IPS-15b (cell line): Measurements from ENCODE around the gene NEK11.

Source experiments
- H3K27me3 ChIP-seq: one replicate; pipeline ENCODE4 v1.6.1; 2013; ENCODE audit warnings: low read length; ENCODE audit not compliant: control insufficient read depth, insufficient read depth
- H3K36me3 ChIP-seq: one replicate; pipeline ENCODE4 v1.6.1; 2013; ENCODE audit warnings: low read length; ENCODE audit not compliant: control insufficient read depth, insufficient read depth
- H3K4me1 ChIP-seq: one replicate; pipeline ENCODE4 v1.6.1; 2013; ENCODE audit warnings: mild to moderate bottlenecking, low read length; ENCODE audit not compliant: control insufficient read depth, insufficient read depth
- H3K4me3 ChIP-seq: one replicate; pipeline ENCODE4 v1.5.1; 2013; ENCODE audit warnings: low read depth, low read length
- H3K9ac ChIP-seq: one replicate; pipeline ENCODE4 v1.6.1; 2013; ENCODE audit warnings: low read depth, mild to moderate bottlenecking, low read length
- H3K9me3 ChIP-seq: one replicate; pipeline ENCODE4 v1.6.1; 2013; ENCODE audit warnings: mild to moderate bottlenecking, low read length; ENCODE audit not compliant: control insufficient read depth, insufficient read depth

Gene NEK11

GRCh38 chr3:131236421-131236820 is 209.7 kb downstream of the NEK11 start:
- Histone ChIP-seq H3K27me3 (no peaks in the 10 kb centered on the region), H3K4me1 (no peaks in the 10 kb centered on the region), H3K9ac (no peak overlapping the region)

GRCh38 chr3:131238496-131238895 is 211.8 kb downstream of the NEK11 start:
- H3K4me3 ChIP-seq = no peak overlapping the region
- no peaks in the 10 kb centered on the region for H3K27me3 ChIP-seq
- no peak overlapping the region for H3K9ac ChIP-seq
- no peaks in the 10 kb centered on the region for H3K36me3 ChIP-seq
- H3K4me1 ChIP-seq = no peaks in the 10 kb centered on the region
- H3K9me3 ChIP-seq = no peaks in the 10 kb centered on the region

More at GRCh38 chr3:131236421-131236820, 209.7 kb downstream of the NEK11 start:
- Histone ChIP-seq H3K4me3 (no peak overlapping the region), H3K36me3 (no peaks in the 10 kb centered on the region), H3K9me3 (no peaks in the 10 kb centered on the region)

GRCh38 chr3:131239267-131239666 is 212.6 kb downstream of the NEK11 start:
- Histone ChIP-seq H3K9ac (no peak overlapping the region), H3K4me3 (no peak overlapping the region), H3K36me3 (no peaks in the 10 kb centered on the region), H3K9me3 (no peaks in the 10 kb centered on the region), H3K4me1 (no peaks in the 10 kb centered on the region), H3K27me3 (no peaks in the 10 kb centered on the region)

GRCh38 chr3:131242201-131242600 is 215.5 kb downstream of the NEK11 start:
- Histone ChIP-seq H3K4me3 (no peak overlapping the region), H3K36me3 (no peaks in the 10 kb centered on the region), H3K27me3 (no peaks in the 10 kb centered on the region), H3K9me3 (no peaks in the 10 kb centered on the region), H3K9ac (no peak overlapping the region), H3K4me1 (no peaks in the 10 kb centered on the region)

- H3K36me3 ChIP-seq = no peaks in the 10 kb centered on the region
- no peak overlapping the region for H3K4me3 ChIP-seq
- no peaks in the 10 kb centered on the region for H3K4me1 ChIP-seq
- H3K9me3 ChIP-seq = no peaks in the 10 kb centered on the region
- no peaks in the 10 kb centered on the region for H3K27me3 ChIP-seq
- H3K9ac ChIP-seq = no peak overlapping the region
Measured at GRCh38 chr3:131250466-131250865, 223.8 kb downstream of the NEK11 start.

GRCh38 chr3:131260525-131260924 is 233.8 kb downstream of the NEK11 start:
- H3K9ac ChIP-seq = no peak overlapping the region
- H3K4me3 ChIP-seq = no peak overlapping the region
- H3K9me3 ChIP-seq = no peaks in the 10 kb centered on the region
- no peaks in the 10 kb centered on the region for H3K36me3 ChIP-seq
- no peaks in the 10 kb centered on the region for H3K4me1 ChIP-seq
- H3K27me3 ChIP-seq = no peaks in the 10 kb centered on the region

GRCh38 chr3:131261104-131261503 is 234.4 kb downstream of the NEK11 start:
- Histone ChIP-seq H3K4me1 (no peaks in the 10 kb centered on the region), H3K9me3 (no peaks in the 10 kb centered on the region), H3K9ac (no peak overlapping the region), H3K4me3 (no peak overlapping the region), H3K27me3 (no peaks in the 10 kb centered on the region), H3K36me3 (no peaks in the 10 kb centered on the region)

GRCh38 chr3:131275556-131275955 is 248.9 kb downstream of the NEK11 start:
- H3K9me3 ChIP-seq = no peaks in the 10 kb centered on the region
- no peaks in the 10 kb centered on the region for H3K36me3 ChIP-seq
- H3K27me3 ChIP-seq = no peaks in the 10 kb centered on the region
- no peak overlapping the region for H3K4me3 ChIP-seq
- H3K9ac ChIP-seq = no peak overlapping the region
- no peaks in the 10 kb centered on the region for H3K4me1 ChIP-seq

- H3K4me3 ChIP-seq = no peak overlapping the region
- H3K4me1 ChIP-seq = no peaks in the 10 kb centered on the region
- H3K27me3 ChIP-seq = no peaks in the 10 kb centered on the region
- H3K9me3 ChIP-seq = no peaks in the 10 kb centered on the region
- no peaks in the 10 kb centered on the region for H3K36me3 ChIP-seq
- no peak overlapping the region for H3K9ac ChIP-seq
Measured at GRCh38 chr3:131277836-131278497, 251.3 kb downstream of the NEK11 start.

GRCh38 chr3:131279577-131279976 is 252.9 kb downstream of the NEK11 start:
- H3K36me3 ChIP-seq = no peaks in the 10 kb centered on the region
- H3K9ac ChIP-seq = no peak overlapping the region
- H3K9me3 ChIP-seq = no peaks in the 10 kb centered on the region
- H3K4me1 ChIP-seq = peaks cover 8% of the 10 kb centered on the region
- H3K27me3 ChIP-seq = no peaks in the 10 kb centered on the region
- H3K4me3 ChIP-seq = no peak overlapping the region

GRCh38 chr3:131282379-131282778 is 255.7 kb downstream of the NEK11 start:
- H3K4me3 ChIP-seq = no peak overlapping the region
- H3K9ac ChIP-seq = no peak overlapping the region
- H3K36me3 ChIP-seq = no peaks in the 10 kb centered on the region
- peaks cover 8% of the 10 kb centered on the region for H3K4me1 ChIP-seq
- no peaks in the 10 kb centered on the region for H3K9me3 ChIP-seq
- H3K27me3 ChIP-seq = no peaks in the 10 kb centered on the region

- H3K9me3 ChIP-seq = no peaks in the 10 kb centered on the region
- H3K9ac ChIP-seq = no peak overlapping the region
- no peaks in the 10 kb centered on the region for H3K27me3 ChIP-seq
- peaks cover 8% of the 10 kb centered on the region for H3K4me1 ChIP-seq
- H3K36me3 ChIP-seq = no peaks in the 10 kb centered on the region
- no peak overlapping the region for H3K4me3 ChIP-seq
Measured at GRCh38 chr3:131282967-131283366, 256.3 kb downstream of the NEK11 start.
